Muscle of leg (tissue), 11 donors: Measurements from ENCODE around the gene ULK4. TPM values are rescaled to one million over a fixed set of nuclear protein-coding genes. Genes with fewer than 3 reads are reported as not detected.

ENCODE experiments used
- DNase-seq: peaks from one replicate; pipeline ENCODE4 v3.0.0; 2013
- H3K27ac ChIP-seq: one replicate; pipeline ENCODE4 v1.5.1; 2013; ENCODE audit warnings: mild to moderate bottlenecking, low read length, control low read depth
- H3K27me3 ChIP-seq: one replicate; pipeline ENCODE4 v1.6.1; 2013; ENCODE audit warnings: low read length; ENCODE audit not compliant: control insufficient read depth, insufficient read depth
- H3K36me3 ChIP-seq: one replicate; pipeline ENCODE4 v1.6.1; 2013; ENCODE audit warnings: low read length; ENCODE audit not compliant: control insufficient read depth, insufficient read depth
- H3K4me1 ChIP-seq: one replicate; pipeline ENCODE4 v1.6.1; 2013; ENCODE audit warnings: low read length; ENCODE audit not compliant: control insufficient read depth, insufficient read depth
- H3K4me3 ChIP-seq: one replicate; pipeline ENCODE4 v1.5.1; 2013; ENCODE audit warnings: low read length, control low read depth
- H3K9me3 ChIP-seq: replicated peaks from 2 replicates; pipeline ENCODE4 v1.6.1; 2013; ENCODE audit warnings: low read depth, low read length; ENCODE audit not compliant: control insufficient read depth
- WGBS: methylation state at CpG from one replicate; pipeline ENCODE4 v1.1.5; 2013; ENCODE audit warnings: missing lambda C conversion rate; ENCODE audit not compliant: insufficient coverage; 5-methylcytosine and 5-hydroxymethylcytosine counted together
- polyA plus RNA-seq, 8 donors: library from polyadenylated mRNA; unstranded; fragments of 120-200 nt; gene quantifications; one replicate each; pipeline versions ENCODE4 v1.2.1 to v1.2.3, GENCODE V29; 2013; ENCODE audit warnings: inconsistent platforms in 1 of 8, low replicate concordance in 1 of 8; ENCODE audit not compliant: insufficient read length in 8 of 8, insufficient read depth in 1 of 8
- total RNA-seq: library from RNA; stranded (reverse); fragments of 120-200 nt; gene quantifications from one replicate; pipeline ENCODE4 v1.2.4, GENCODE V29; 2013

Gene ULK4
- total and polyA plus RNA-seq, 9 donors: 2.2 to 5.6 (median 2.4) TPM

GRCh38 chr3:41320953-41321641, 640.8 kb downstream of the ULK4 start:
- no peaks in the 10 kb centered on the region for H3K4me1 ChIP-seq
- no CpG with 5 or more reads among the region's 8 CpGs for WGBS
- H3K4me3 ChIP-seq: no peak overlapping the region
- no peak overlapping the region for H3K27ac ChIP-seq
- DNase-seq: no peak
- H3K9me3 ChIP-seq: no peaks in the 10 kb centered on the region
- H3K27me3 ChIP-seq: no peaks in the 10 kb centered on the region
- H3K36me3 ChIP-seq: no peaks in the 10 kb centered on the region

- Histone ChIP-seq H3K9me3 (no peaks in the 10 kb centered on the region), H3K4me1 (no peaks in the 10 kb centered on the region), H3K36me3 (no peaks in the 10 kb centered on the region), H3K4me3 (no peak overlapping the region), H3K27ac (no peak overlapping the region), H3K27me3 (no peaks in the 10 kb centered on the region)
- 63% methylated on average over 1 of the region's 2 CpGs for WGBS
- DNase-seq: no peak
Measured at GRCh38 chr3:41318520-41318919, 643.4 kb downstream of the ULK4 start.

DNA sequence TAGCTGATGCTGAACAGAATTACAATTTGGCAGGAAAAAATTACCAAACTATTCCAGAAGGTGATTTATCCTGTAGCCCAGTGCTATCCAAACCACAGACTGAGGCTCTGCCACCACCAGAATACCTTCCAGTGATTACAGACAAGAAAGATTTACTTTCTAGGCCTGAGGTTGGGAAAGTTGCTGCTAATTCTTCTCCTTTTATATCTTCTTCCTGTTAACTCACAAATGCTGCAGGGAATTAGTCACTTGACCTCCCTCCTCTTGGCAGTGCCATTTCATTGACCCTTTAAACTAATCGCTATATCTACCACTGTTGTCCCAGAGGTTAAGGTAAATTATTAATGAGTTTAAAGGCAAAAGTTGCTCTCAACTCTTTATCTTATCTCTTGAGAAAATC, 644.2 kb downstream of the ULK4 start:
- Histone ChIP-seq H3K27ac (no peak overlapping the region), H3K4me1 (no peaks in the 10 kb centered on the region), H3K27me3 (no peaks in the 10 kb centered on the region), H3K4me3 (no peak overlapping the region), H3K9me3 (no peaks in the 10 kb centered on the region), H3K36me3 (no peaks in the 10 kb centered on the region)
- no peak for DNase-seq
- no CpG with 5 or more reads among the region's 1 CpG for WGBS

- no peaks in the 10 kb centered on the region for H3K36me3 ChIP-seq
- WGBS: 100% methylated on average over 3 of the region's 6 CpGs
- DNase-seq: no peak
- no peak overlapping the region for H3K27ac ChIP-seq
- H3K9me3 ChIP-seq: no peaks in the 10 kb centered on the region
- H3K4me3 ChIP-seq: no peak overlapping the region
- no peaks in the 10 kb centered on the region for H3K27me3 ChIP-seq
- no peaks in the 10 kb centered on the region for H3K4me1 ChIP-seq
Measured at GRCh38 chr3:41317298-41317697, 644.6 kb downstream of the ULK4 start.

DNA sequence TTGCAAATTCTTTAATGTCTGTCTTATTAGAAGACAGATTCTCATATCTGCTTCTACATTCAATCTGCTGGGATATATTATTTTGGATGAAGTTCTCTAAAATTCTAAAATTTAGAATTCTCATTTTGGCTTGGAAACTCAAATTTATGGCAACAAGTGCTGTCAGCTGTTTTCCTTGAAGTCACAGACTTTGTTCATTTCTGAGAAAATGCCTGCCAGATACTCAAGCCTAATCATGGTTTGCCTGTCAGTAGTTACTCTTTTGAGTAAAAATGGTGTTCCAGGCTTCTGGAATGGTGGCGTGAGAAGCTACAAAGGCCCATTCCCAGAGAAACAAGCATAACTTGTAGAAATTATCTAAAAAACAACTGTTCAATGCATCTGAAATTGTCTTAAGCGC, 646.8 kb downstream of the ULK4 start:
- no CpG with 5 or more reads among the region's 2 CpGs for WGBS

GRCh38 chr3:41308119-41308518, 653.8 kb downstream of the ULK4 start:
- H3K27me3 ChIP-seq: no peaks in the 10 kb centered on the region
- no peak overlapping the region for H3K4me3 ChIP-seq
- no peaks in the 10 kb centered on the region for H3K9me3 ChIP-seq
- no peak overlapping the region for H3K27ac ChIP-seq
- no peaks in the 10 kb centered on the region for H3K36me3 ChIP-seq
- no peak for DNase-seq
- no CpG with 5 or more reads among the region's 2 CpGs for WGBS
- peaks cover 6% of the 10 kb centered on the region for H3K4me1 ChIP-seq

More for the DNA sequence above, 646.8 kb downstream of the ULK4 start:
- no peak overlapping the region for H3K27ac ChIP-seq
- H3K27me3 ChIP-seq: no peaks in the 10 kb centered on the region
- no peaks in the 10 kb centered on the region for H3K36me3 ChIP-seq
- no peaks in the 10 kb centered on the region for H3K4me1 ChIP-seq
- no peak for DNase-seq
- no peaks in the 10 kb centered on the region for H3K9me3 ChIP-seq
- H3K4me3 ChIP-seq: no peak overlapping the region

- Histone ChIP-seq H3K27me3 (no peaks in the 10 kb centered on the region), H3K4me1 (peaks cover 6% of the 10 kb centered on the region), H3K27ac (no peak overlapping the region), H3K9me3 (no peaks in the 10 kb centered on the region), H3K36me3 (no peaks in the 10 kb centered on the region), H3K4me3 (no peak overlapping the region)
- WGBS: 57% methylated on average over 2 of the region's 2 CpGs
- no peak for DNase-seq
Measured at GRCh38 chr3:41307065-41307464, 654.8 kb downstream of the ULK4 start.

GRCh38 chr3:41304593-41304992, 657.3 kb downstream of the ULK4 start:
- Histone ChIP-seq H3K36me3 (no peaks in the 10 kb centered on the region), H3K9me3 (no peaks in the 10 kb centered on the region), H3K4me3 (no peak overlapping the region), H3K27me3 (no peaks in the 10 kb centered on the region), H3K4me1 (peaks cover 6% of the 10 kb centered on the region), H3K27ac (no peak overlapping the region)
- 33% methylated on average over 2 of the region's 2 CpGs for WGBS
- DNase-seq: peak; percentile 45

DNA sequence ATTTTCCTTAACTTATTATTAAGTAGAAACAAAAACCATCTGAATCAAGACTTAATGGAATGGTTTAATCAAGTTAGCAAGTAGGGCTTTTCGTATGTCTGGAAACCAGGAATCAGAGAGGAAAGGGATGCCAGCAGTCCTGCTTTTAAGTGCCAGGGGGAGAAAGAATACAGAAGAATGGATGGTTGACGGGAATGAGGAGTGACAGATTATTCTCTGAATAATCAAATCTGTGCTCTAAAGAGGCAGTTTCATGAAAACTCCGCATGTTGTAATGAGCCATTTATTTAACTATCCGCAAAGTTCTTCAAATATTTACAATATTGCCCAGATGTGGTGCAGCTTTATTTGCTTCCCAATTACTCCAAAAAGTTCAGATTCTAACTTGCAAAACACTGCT, 659.6 kb downstream of the ULK4 start:
- no peaks in the 10 kb centered on the region for H3K36me3 ChIP-seq
- H3K4me3 ChIP-seq: no peak overlapping the region
- no peaks in the 10 kb centered on the region for H3K27me3 ChIP-seq
- no peak overlapping the region for H3K27ac ChIP-seq
- no peaks in the 10 kb centered on the region for H3K9me3 ChIP-seq
- peaks cover 6% of the 10 kb centered on the region for H3K4me1 ChIP-seq
- DNase-seq: no peak
- 90% methylated on average over 3 of the region's 4 CpGs for WGBS

DNA sequence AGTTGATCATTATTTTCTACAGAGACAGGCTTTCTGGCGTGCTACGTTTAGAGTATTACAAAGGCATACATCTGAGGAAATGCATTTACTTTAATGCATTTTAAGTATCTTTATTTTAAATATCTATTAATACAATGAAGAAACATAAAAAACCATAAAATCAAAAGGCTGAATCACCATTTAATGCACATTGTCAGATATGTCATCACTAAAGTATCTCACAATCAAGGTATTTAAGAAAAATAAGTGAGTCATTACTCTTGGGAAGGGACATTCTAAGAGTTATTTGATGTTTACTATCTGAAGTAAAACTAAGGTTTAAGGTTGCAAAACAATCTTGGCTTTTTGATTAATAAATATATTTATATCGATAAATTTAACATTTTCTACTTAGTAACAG, 660.4 kb downstream of the ULK4 start:
- H3K9me3 ChIP-seq: no peaks in the 10 kb centered on the region
- no peaks in the 10 kb centered on the region for H3K27me3 ChIP-seq
- no peak overlapping the region for H3K4me3 ChIP-seq
- no CpG with 5 or more reads among the region's 3 CpGs for WGBS
- peaks cover 6% of the 10 kb centered on the region for H3K4me1 ChIP-seq
- no peak for DNase-seq
- H3K36me3 ChIP-seq: no peaks in the 10 kb centered on the region
- no peak overlapping the region for H3K27ac ChIP-seq

- Histone ChIP-seq H3K27ac (no peak overlapping the region), H3K36me3 (no peaks in the 10 kb centered on the region), H3K4me1 (no peaks in the 10 kb centered on the region), H3K4me3 (no peak overlapping the region), H3K27me3 (no peaks in the 10 kb centered on the region), H3K9me3 (no peaks in the 10 kb centered on the region)
- no peak for DNase-seq
- WGBS: 100% methylated on average over 2 of the region's 3 CpGs
Measured at GRCh38 chr3:41299036-41299435, 662.9 kb downstream of the ULK4 start.
